ENCODE data around the gene NMNAT2.

The NMNAT2 gene

GRCh38 chr1:183218971-183219615 lies 199.1 kb downstream of the NMNAT2 start:
- peak in 1 of 2 donors; percentile 19 for DNase-seq (ENCODE audit: low read depth in 2 of 2, low spot score in 1 of 2)

GRCh38 chr1:183218027-183218618 lies 200.1 kb downstream of the NMNAT2 start:
- DNase-seq (ENCODE audit: low read depth in 2 of 2, low spot score in 1 of 2): no peak

GRCh38 chr1:183215936-183216335 lies 202.2 kb downstream of the NMNAT2 start:
- no peak for DNase-seq (ENCODE audit: low read depth in 2 of 2, low spot score in 1 of 2)

- DNase-seq (ENCODE audit: low read depth in 2 of 2, low spot score in 1 of 2): no peak
Measured at GRCh38 chr1:183215076-183215720, 203.0 kb downstream of the NMNAT2 start.

GRCh38 chr1:183214021-183214970 lies 203.9 kb downstream of the NMNAT2 start:
- DNase-seq (ENCODE audit: low read depth in 2 of 2, low spot score in 1 of 2): no peak

GRCh38 chr1:183212870-183213269 lies 205.3 kb downstream of the NMNAT2 start:
- no peak for DNase-seq (ENCODE audit: low read depth in 2 of 2, low spot score in 1 of 2)

- no peak for DNase-seq (ENCODE audit: low read depth in 2 of 2, low spot score in 1 of 2)
Measured at GRCh38 chr1:183210681-183211080, 207.5 kb downstream of the NMNAT2 start.

GRCh38 chr1:183209533-183210158 lies 208.5 kb downstream of the NMNAT2 start:
- DNase-seq (ENCODE audit: low read depth in 2 of 2, low spot score in 1 of 2): no peak

GRCh38 chr1:183206538-183207122 lies 211.6 kb downstream of the NMNAT2 start:
- DNase-seq (ENCODE audit: low read depth in 2 of 2, low spot score in 1 of 2): no peak

GRCh38 chr1:183205196-183205781 lies 212.9 kb downstream of the NMNAT2 start:
- DNase-seq (ENCODE audit: low read depth in 2 of 2, low spot score in 1 of 2): no peak

- no peak for DNase-seq (ENCODE audit: low read depth in 2 of 2, low spot score in 1 of 2)
Measured at GRCh38 chr1:183203094-183203493, 215.1 kb downstream of the NMNAT2 start.

GRCh38 chr1:183200451-183200850 lies 217.7 kb downstream of the NMNAT2 start:
- no peak for DNase-seq (ENCODE audit: low read depth in 2 of 2, low spot score in 1 of 2)

- no peak for DNase-seq (ENCODE audit: low read depth in 2 of 2, low spot score in 1 of 2)
Measured at GRCh38 chr1:183199304-183199703, 218.9 kb downstream of the NMNAT2 start.

GRCh38 chr1:183198463-183198862 lies 219.7 kb downstream of the NMNAT2 start:
- no peak for DNase-seq (ENCODE audit: low read depth in 2 of 2, low spot score in 1 of 2)
